Fibroblast of upper back skin (primary cell): ENCODE data around the gene IGFBP7.

Source experiments
- DNase-seq: peaks from one replicate; pipeline ENCODE4 v3.0.0-alpha.2; 2013

Gene IGFBP7

GRCh38 chr4:57127361-57127760 is 17.2 kb upstream of the IGFBP7 start:
- no peak for DNase-seq

GRCh38 chr4:57125996-57126395 is 15.8 kb upstream of the IGFBP7 start:
- no peak for DNase-seq

GRCh38 chr4:57124145-57124544 is 14.0 kb upstream of the IGFBP7 start:
- no peak for DNase-seq

GRCh38 chr4:57122959-57123358 is 12.8 kb upstream of the IGFBP7 start:
- DNase-seq: no peak

- peak; percentile 92 for DNase-seq
Measured at GRCh38 chr4:57119054-57119651, 9.0 kb upstream of the IGFBP7 start.

- DNase-seq: no peak
Measured at GRCh38 chr4:57117491-57117890, 7.3 kb upstream of the IGFBP7 start.

- no peak for DNase-seq
Measured at GRCh38 chr4:57116245-57116644, 6.1 kb upstream of the IGFBP7 start.

- DNase-seq: peak; percentile 71
Measured at GRCh38 chr4:57114973-57115372, 4.8 kb upstream of the IGFBP7 start.

GRCh38 chr4:57113870-57114269 is 3.7 kb upstream of the IGFBP7 start:
- no peak for DNase-seq

- peak; percentile 62 for DNase-seq
Measured at GRCh38 chr4:57110640-57111511, 691 bp upstream of the IGFBP7 start.

GRCh38 chr4:57109411-57109846 is 756 bp downstream of the IGFBP7 start:
- DNase-seq: no peak

- DNase-seq: no peak
Measured at GRCh38 chr4:57106181-57106580, 4.0 kb downstream of the IGFBP7 start.

GRCh38 chr4:57104706-57105560 is 5.3 kb downstream of the IGFBP7 start:
- no peak for DNase-seq

GRCh38 chr4:57103051-57103450 is 7.1 kb downstream of the IGFBP7 start:
- no peak for DNase-seq

- peak; percentile 95 for DNase-seq
Measured at GRCh38 chr4:57102050-57102624, 8.0 kb downstream of the IGFBP7 start.

GRCh38 chr4:57100979-57101651 is 9.1 kb downstream of the IGFBP7 start:
- no peak for DNase-seq

- DNase-seq: no peak
Measured at GRCh38 chr4:57099363-57099762, 10.8 kb downstream of the IGFBP7 start.

GRCh38 chr4:57098941-57099340 is 11.2 kb downstream of the IGFBP7 start:
- peak; percentile 96 for DNase-seq

- DNase-seq: no peak
Measured at GRCh38 chr4:57098415-57098814, 11.8 kb downstream of the IGFBP7 start.

- no peak for DNase-seq
Measured at GRCh38 chr4:57097711-57098110, 12.5 kb downstream of the IGFBP7 start.

- no peak for DNase-seq
Measured at GRCh38 chr4:57095956-57096355, 14.2 kb downstream of the IGFBP7 start.

GRCh38 chr4:57095245-57095644 is 14.9 kb downstream of the IGFBP7 start:
- DNase-seq: no peak
